ENCODE data around the gene LHFPL2. TPM values are rescaled to one million over a fixed set of nuclear protein-coding genes. Genes with fewer than 3 reads are reported as not detected.

Gene LHFPL2
- total and polyA plus RNA-seq, 2 experiments from 2014 or later: 10.6 to 50.8 TPM

DNA sequence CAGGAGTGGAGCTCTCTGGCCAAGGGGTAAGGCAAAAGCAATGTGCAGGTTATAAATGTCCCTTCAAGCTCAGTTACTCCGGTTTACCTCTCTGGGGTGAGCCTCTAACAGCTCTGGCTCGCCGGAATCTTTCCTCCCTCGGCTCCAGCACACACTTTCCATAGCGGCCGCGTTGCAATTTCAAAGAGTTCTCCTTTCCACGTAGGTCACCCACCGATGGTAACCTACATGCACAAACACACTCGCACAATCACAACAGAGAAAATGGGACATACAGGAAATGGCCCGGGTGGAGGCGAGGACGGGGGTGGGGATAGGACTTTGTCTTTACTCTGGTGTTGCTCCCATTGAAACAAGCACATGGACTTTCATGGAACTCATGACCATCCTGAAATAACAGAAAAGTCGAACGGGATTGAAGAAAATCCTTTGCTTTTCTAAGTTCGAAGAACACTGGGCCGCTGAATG is 1.2 kb downstream of the LHFPL2 start:
- H3K4me3 ChIP-seq: peak overlapping the region; percentile 94
- TF ChIP-seq ZNF114 (CRISPR knock-in tag; IDR thresholded peaks at IDR 0.05) (no peak), STAT1 (IDR thresholded peaks at IDR 0.05; ENCODE audit: unreplicated experiment) (no peak), EZH2 (IDR thresholded peaks at IDR 0.05; ENCODE audit: low read depth, unreplicated experiment) (no peak), EZH2phosphoT487 (IDR thresholded peaks at IDR 0.05; ENCODE audit: unreplicated experiment) (no peak), CREB1 (CRISPR knock-in tag; IDR thresholded peaks at IDR 0.05; ENCODE audit: low read depth) (no peak), JUNB (IDR thresholded peaks at IDR 0.05; ENCODE audit: unreplicated experiment) (no peak), POLR2AphosphoS5 (IDR thresholded peaks at IDR 0.05; ENCODE audit: low read depth) (no peak), NANOG (IDR thresholded peaks at IDR 0.05; ENCODE audit: borderline replicate concordance) (no peak), ZNF331 (CRISPR knock-in tag; IDR thresholded peaks at IDR 0.05; ENCODE audit: low read depth) (no peak)
- TF ChIP-seq, protein P1, sequence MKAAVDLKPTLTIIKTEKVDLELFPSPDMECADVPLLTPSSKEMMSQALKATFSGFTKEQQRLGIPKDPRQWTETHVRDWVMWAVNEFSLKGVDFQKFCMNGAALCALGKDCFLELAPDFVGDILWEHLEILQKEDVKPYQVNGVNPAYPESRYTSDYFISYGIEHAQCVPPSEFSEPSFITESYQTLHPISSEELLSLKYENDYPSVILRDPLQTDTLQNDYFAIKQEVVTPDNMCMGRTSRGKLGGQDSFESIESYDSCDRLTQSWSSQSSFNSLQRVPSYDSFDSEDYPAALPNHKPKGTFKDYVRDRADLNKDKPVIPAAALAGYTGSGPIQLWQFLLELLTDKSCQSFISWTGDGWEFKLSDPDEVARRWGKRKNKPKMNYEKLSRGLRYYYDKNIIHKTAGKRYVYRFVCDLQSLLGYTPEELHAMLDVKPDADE (IDR thresholded peaks at IDR 0.05): no peak
- TF ChIP-seq, protein P2, sequence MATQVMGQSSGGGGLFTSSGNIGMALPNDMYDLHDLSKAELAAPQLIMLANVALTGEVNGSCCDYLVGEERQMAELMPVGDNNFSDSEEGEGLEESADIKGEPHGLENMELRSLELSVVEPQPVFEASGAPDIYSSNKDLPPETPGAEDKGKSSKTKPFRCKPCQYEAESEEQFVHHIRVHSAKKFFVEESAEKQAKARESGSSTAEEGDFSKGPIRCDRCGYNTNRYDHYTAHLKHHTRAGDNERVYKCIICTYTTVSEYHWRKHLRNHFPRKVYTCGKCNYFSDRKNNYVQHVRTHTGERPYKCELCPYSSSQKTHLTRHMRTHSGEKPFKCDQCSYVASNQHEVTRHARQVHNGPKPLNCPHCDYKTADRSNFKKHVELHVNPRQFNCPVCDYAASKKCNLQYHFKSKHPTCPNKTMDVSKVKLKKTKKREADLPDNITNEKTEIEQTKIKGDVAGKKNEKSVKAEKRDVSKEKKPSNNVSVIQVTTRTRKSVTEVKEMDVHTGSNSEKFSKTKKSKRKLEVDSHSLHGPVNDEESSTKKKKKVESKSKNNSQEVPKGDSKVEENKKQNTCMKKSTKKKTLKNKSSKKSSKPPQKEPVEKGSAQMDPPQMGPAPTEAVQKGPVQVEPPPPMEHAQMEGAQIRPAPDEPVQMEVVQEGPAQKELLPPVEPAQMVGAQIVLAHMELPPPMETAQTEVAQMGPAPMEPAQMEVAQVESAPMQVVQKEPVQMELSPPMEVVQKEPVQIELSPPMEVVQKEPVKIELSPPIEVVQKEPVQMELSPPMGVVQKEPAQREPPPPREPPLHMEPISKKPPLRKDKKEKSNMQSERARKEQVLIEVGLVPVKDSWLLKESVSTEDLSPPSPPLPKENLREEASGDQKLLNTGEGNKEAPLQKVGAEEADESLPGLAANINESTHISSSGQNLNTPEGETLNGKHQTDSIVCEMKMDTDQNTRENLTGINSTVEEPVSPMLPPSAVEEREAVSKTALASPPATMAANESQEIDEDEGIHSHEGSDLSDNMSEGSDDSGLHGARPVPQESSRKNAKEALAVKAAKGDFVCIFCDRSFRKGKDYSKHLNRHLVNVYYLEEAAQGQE (IDR thresholded peaks at IDR 0.05; ENCODE audit: unreplicated experiment): no peak
- TF ChIP-seq, protein P3, sequence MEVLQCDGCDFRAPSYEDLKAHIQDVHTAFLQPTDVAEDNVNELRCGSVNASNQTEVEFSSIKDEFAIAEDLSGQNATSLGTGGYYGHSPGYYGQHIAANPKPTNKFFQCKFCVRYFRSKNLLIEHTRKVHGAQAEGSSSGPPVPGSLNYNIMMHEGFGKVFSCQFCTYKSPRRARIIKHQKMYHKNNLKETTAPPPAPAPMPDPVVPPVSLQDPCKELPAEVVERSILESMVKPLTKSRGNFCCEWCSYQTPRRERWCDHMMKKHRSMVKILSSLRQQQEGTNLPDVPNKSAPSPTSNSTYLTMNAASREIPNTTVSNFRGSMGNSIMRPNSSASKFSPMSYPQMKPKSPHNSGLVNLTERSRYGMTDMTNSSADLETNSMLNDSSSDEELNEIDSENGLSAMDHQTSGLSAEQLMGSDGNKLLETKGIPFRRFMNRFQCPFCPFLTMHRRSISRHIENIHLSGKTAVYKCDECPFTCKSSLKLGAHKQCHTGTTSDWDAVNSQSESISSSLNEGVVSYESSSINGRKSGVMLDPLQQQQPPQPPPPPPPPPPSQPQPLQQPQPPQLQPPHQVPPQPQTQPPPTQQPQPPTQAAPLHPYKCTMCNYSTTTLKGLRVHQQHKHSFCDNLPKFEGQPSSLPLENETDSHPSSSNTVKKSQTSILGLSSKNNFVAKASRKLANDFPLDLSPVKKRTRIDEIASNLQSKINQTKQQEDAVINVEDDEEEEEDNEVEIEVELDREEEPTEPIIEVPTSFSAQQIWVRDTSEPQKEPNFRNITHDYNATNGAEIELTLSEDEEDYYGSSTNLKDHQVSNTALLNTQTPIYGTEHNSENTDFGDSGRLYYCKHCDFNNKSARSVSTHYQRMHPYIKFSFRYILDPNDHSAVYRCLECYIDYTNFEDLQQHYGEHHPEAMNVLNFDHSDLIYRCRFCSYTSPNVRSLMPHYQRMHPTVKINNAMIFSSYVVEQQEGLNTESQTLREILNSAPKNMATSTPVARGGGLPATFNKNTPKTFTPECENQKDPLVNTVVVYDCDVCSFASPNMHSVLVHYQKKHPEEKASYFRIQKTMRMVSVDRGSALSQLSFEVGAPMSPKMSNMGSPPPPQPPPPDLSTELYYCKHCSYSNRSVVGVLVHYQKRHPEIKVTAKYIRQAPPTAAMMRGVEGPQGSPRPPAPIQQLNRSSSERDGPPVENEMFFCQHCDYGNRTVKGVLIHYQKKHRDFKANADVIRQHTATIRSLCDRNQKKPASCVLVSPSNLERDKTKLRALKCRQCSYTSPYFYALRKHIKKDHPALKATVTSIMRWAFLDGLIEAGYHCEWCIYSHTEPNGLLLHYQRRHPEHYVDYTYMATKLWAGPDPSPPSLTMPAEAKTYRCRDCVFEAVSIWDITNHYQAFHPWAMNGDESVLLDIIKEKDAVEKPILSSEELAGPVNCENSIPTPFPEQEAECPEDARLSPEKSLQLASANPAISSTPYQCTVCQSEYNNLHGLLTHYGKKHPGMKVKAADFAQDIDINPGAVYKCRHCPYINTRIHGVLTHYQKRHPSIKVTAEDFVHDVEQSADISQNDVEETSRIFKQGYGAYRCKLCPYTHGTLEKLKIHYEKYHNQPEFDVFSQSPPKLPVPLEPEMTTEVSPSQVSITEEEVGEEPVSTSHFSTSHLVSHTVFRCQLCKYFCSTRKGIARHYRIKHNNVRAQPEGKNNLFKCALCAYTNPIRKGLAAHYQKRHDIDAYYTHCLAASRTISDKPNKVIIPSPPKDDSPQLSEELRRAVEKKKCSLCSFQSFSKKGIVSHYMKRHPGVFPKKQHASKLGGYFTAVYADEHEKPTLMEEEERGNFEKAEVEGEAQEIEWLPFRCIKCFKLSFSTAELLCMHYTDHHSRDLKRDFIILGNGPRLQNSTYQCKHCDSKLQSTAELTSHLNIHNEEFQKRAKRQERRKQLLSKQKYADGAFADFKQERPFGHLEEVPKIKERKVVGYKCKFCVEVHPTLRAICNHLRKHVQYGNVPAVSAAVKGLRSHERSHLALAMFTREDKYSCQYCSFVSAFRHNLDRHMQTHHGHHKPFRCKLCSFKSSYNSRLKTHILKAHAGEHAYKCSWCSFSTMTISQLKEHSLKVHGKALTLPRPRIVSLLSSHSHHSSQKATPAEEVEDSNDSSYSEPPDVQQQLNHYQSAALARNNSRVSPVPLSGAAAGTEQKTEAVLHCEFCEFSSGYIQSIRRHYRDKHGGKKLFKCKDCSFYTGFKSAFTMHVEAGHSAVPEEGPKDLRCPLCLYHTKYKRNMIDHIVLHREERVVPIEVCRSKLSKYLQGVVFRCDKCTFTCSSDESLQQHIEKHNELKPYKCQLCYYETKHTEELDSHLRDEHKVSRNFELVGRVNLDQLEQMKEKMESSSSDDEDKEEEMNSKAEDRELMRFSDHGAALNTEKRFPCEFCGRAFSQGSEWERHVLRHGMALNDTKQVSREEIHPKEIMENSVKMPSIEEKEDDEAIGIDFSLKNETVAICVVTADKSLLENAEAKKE (CRISPR knock-in tag; IDR thresholded peaks at IDR 0.05): no peak
- TF ChIP-seq, protein P4, sequence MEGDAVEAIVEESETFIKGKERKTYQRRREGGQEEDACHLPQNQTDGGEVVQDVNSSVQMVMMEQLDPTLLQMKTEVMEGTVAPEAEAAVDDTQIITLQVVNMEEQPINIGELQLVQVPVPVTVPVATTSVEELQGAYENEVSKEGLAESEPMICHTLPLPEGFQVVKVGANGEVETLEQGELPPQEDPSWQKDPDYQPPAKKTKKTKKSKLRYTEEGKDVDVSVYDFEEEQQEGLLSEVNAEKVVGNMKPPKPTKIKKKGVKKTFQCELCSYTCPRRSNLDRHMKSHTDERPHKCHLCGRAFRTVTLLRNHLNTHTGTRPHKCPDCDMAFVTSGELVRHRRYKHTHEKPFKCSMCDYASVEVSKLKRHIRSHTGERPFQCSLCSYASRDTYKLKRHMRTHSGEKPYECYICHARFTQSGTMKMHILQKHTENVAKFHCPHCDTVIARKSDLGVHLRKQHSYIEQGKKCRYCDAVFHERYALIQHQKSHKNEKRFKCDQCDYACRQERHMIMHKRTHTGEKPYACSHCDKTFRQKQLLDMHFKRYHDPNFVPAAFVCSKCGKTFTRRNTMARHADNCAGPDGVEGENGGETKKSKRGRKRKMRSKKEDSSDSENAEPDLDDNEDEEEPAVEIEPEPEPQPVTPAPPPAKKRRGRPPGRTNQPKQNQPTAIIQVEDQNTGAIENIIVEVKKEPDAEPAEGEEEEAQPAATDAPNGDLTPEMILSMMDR (conservative IDR thresholded peaks at IDR 0.05; ENCODE audit: low read depth in 2 of 2): no peak
- peaks cover 29% of the 10 kb centered on the region for H3K4me1 ChIP-seq (ENCODE audit: insufficient read depth)
- DNase-seq (ENCODE audit: low spot score) (peak; percentile 35), ATAC-seq (peak; percentile 3; the same call in 1 of the 3 replicates)
- no peaks in the 10 kb centered on the region for H3K9me3 Mint-ChIP-seq
- H3K27ac ChIP-seq (ENCODE audit: low read depth): no peak overlapping the region
- H4K20me1 ChIP-seq (replicated peaks; ENCODE audit: insufficient read depth): peaks cover 32% of the 10 kb centered on the region
- peaks cover 4% of the 10 kb centered on the region for H3F3A ChIP-seq (replicated peaks; ENCODE audit: low read depth)
- H3K27ac Mint-ChIP-seq: peak overlapping the region; percentile 72
- H3K4me2 ChIP-seq: peak overlapping the region; percentile 91
- H3K4me1 Mint-ChIP-seq: peaks cover 42% of the 10 kb centered on the region
- no peaks in the 10 kb centered on the region for H3K9me2 ChIP-seq (ENCODE audit: insufficient read depth)
- peak overlapping the region; percentile 91 for H2AFZ ChIP-seq
- H3K36me3 ChIP-seq (ENCODE audit: insufficient read depth): peaks cover 4% of the 10 kb centered on the region
- H3K27me3 Mint-ChIP-seq (ENCODE audit: insufficient read depth, low read depth, poor library complexity): peaks cover 11% of the 10 kb centered on the region
- peaks cover 41% of the 10 kb centered on the region for H3K36me3 Mint-ChIP-seq (ENCODE audit: low read depth)
- no peaks in the 10 kb centered on the region for H3K27me3 ChIP-seq (ENCODE audit: insufficient read depth)
- H3K79me2 ChIP-seq (replicated peaks; ENCODE audit: insufficient read depth): peaks cover 55% of the 10 kb centered on the region
- H3K4me3 Mint-ChIP-seq: peak overlapping the region; percentile 90
